ENCODE data around the gene ADO.
"Not testable (repeated sequence)": the region's sequence is repeated elsewhere in the genome, so short reads cannot be mapped to it uniquely, and the experiment has no call there.

ADO gene

DNA sequence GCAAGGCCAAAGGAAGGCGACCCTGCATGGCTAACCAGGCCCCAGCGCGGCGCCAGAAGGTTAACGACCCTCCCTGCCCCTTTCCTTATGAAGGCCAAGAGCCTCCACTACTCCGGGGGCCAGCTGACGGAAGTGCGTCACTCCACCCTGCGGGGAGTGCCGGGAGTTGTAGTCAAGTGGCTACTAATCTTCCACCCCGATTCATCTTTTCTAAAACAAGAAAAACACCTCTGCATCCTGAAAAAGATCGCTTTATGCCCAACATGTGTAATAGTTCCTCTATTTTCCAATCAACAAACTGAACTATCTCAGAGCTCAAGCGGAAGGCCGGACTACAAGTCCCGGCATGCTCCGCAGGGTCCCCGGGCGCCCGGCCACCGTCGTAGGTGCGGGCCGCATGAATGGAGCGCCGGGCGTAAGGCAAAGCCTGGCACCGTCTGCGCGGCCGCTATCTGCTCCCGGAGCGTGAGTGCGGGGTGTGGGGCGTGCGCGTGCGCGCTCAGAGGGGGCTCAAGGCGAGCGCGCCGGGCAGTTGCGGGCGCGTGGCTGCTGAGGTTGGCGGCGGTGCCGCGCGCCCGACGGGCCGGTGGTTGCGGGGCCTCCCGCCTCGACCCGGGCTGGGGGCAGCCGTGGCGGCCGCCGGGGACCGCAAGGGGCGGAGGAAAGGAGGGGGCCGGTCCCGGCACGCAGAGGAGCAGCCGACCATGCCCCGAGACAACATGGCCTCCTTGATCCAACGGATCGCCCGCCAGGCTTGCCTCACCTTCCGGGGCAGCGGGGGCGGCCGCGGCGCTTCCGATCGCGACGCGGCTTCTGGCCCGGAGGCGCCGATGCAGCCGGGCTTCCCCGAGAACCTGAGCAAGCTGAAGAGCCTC lies at the start of gene ADO:
ADO (plus strand) TSS at position 365 of the 875 bp plus-strand sequence; CDS start at position 705, 340 bp downstream.
- H3K4me3 ChIP-seq (ENCODE audit: low read depth, low read length), result peak within 1 kb of the TSS; percentile 87

DNA sequence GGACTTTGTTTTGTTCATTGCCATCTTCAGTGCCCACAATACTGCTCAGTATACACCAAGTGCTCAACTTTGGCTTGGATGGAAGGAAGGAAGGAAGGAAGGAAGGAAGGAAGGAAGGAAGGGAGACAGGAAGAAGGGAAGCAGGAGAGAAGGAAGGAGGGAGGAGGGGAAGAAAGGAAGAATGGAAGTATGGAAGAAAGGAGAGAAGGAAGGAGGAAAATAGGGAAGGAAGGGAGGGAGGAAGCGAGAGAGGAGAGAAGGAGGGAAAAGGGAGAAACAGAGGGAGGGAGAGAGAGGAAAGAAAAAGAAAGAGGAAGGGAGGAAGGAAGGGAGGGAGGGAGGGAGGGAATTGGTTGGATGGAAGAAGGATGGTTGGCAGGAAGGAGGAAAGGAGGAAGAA lies 49.6 kb upstream of the ADO start:
- H3K4me3 ChIP-seq (ENCODE audit: low read depth, low read length), result no peak overlapping the region

DNA sequence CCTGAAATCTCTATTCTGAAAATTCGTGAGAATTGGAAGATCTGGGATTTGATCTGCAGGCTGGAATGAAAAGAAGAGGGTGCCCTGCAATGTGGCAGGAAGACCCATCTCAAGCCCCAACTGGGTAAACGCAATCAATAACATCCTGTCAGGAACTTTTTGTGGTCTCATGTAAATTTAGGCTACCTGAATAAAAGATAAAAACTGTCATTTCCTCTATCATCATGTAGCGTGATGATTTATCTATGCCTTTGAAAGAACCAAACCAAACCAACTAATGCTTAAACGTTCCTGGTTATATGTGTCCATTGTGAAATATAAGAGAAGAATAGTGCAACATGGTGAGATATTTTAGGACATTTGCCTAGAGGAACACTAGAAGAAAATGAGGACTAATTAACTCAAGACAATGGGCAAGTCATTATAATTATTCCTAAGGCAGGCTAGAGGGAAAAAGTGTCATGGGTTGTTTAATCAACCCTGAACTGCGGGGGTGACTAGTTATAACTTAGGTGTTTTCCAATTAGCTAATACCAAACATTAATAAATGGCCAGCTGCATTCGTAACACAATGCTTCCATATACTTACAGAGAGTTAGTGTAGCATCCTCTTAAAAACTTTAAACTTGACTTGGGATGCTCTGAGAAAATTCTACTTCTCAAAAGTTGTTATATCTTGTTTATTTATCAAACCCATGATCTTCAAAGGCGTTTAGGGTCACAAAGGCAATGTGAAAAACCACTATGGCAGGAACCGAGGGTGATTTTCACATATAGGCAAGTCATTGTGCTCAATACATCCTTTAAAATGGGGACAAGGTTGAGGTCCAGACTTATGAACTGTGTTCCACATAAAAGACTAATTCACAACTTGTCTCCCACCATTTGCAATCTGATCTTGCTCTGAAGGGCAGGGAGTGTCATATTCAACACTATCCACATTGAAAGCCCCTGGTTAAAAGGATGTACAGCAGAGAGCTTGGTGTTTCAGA lies 48.6 kb upstream of the ADO start:
- no peak overlapping the region for H3K4me3 ChIP-seq (ENCODE audit: low read depth, low read length)

DNA sequence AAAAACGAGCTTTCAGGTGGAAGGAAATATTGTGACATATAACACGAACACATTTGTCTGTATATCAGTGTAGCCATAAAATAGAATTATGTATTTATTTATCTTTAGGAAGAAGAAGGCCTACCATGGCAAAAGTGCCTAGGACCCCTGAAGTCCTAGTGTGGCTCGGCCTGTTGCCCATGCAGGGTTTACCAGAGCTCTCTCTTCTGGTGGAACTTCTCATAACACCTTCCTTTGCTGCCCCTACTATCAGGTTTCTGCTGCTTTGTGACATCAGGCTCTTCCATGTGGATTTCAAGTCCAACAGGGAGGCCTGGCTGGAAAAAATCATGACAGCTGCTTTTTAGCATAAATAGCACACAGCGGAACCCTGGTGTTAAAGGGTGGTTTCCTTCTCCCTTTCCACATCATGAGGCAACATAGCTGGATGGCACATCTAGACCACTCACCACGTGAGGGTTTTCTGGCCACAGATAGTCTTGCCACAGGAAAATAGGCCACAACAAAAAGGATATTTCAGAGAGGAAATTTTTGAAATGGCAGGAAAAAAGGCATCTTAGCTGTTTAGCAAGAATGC lies 44.8 kb upstream of the ADO start:
- H3K4me3 ChIP-seq (ENCODE audit: low read depth, low read length), result no peak overlapping the region

DNA sequence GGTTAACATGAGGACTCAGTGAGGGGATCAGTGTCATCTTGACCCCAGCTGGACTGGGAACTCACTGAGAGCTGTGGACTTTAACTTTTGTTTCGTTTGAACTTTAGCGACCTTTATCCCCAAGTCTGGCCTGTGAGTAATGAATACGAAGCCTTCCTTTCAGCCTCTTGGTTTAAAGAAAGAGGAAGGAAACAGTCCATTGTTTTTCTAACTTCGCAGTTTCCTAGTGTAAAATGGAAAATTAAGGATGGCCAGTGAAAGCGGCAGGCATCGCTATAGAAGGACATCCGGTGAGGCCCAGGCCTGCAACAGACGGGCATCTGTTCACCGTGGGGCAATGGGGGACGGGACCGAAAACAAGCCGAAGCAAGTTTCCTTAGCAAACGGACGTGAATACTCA lies 44.1 kb upstream of the ADO start:
- no peak overlapping the region for H3K4me3 ChIP-seq (ENCODE audit: low read depth, low read length)

DNA sequence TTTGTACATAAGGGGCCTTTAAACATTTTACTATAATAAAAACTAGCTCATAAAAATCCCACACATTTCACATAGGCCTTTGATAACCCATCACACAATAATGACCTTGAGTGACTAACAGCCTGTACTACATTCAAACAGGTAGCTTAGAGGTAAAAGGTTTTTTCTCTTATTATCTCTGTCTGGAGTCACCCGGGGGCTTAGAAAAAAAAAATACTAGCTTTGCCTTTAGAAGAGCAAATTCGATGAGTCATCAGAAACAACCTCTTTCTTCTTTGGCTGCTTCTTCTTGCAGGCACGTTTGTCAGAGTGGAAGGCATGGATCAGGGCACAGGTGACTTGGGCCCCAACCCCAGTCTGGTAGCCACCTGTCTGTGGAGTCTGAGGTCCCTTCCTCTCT lies 43.4 kb upstream of the ADO start:
- H3K4me3 ChIP-seq (ENCODE audit: low read depth, low read length), result no peak overlapping the region

DNA sequence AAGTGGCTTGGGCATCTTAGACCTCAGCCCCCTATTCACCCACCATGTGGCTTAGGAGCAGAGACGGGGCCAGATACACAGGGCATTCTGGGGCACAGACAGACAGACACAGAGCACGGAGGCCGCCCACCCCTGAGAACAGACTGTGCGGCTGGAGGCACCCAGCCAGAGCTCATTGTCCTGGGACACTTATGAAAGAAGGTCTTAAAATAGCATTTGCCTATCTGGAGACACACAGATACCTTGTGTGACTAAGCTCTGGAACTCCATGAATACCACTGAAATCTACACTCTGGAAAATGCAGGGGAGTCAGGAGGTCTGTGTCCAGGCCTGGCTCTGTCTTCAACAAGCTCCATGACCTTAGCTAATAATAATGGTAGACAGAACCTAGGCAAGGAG lies 41.4 kb upstream of the ADO start:
- H3K4me3 ChIP-seq (ENCODE audit: low read depth, low read length), result no peak overlapping the region

DNA sequence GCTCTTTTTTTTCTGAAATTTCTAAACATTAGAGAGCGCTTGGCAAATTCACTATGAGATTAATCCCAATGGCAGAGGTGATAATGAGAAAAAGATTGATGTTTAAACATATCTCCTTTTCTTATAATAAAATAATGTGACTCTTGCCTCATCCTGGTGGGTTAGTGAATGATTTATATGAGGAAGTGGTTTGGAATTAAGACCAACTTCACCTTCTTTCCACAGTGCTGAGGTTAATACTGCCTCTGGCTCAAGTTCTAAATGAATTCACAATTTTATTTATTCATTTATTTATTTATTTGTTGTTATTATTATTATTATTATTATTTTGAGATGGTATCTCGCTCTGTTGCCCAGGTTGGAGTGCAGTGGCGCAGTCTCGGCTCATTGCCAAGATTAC lies 40.5 kb upstream of the ADO start:
- H3K4me3 ChIP-seq (ENCODE audit: low read depth, low read length), result no peak overlapping the region

DNA sequence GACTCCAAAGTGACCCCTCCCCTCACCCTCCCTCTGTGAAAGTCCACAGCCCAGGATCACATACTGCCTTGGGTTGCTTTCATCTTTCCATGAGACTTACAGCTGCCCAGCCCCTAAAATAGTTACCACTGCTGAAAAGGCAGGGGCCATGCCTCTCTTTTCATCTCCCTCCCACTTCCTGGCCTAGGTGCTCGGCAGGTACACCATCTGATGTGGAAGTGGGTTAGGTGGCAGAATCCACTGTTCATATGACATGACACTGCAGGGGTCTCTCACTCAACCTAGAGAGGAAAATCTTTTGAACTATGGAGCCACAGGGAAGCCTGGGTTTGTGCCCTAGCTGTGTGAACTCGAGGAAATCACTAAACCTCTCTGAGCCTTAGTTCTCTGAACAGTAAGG lies 38.8 kb upstream of the ADO start:
- H3K4me3 ChIP-seq (ENCODE audit: low read depth, low read length), result no peak overlapping the region

DNA sequence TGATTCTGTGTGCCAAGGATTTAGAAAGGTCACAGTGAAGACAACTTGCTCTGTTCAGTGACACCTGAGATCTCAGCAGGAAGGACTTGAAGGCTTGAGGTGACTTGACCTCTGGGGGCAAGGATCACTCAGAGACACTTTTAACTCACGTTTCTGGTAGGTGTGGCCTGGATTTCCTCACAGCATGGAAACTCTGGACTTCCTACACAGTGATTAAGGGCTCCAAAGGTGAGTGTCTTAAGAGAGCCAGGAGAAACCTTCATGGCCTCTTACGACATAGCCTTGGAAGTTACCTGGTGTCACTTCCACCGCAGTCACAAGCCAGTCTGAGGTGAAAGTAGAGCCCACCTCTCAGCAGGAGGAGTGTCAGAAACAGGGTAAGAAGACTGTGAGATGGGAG lies 38.1 kb upstream of the ADO start:
- no peak overlapping the region for H3K4me3 ChIP-seq (ENCODE audit: low read depth, low read length)

DNA sequence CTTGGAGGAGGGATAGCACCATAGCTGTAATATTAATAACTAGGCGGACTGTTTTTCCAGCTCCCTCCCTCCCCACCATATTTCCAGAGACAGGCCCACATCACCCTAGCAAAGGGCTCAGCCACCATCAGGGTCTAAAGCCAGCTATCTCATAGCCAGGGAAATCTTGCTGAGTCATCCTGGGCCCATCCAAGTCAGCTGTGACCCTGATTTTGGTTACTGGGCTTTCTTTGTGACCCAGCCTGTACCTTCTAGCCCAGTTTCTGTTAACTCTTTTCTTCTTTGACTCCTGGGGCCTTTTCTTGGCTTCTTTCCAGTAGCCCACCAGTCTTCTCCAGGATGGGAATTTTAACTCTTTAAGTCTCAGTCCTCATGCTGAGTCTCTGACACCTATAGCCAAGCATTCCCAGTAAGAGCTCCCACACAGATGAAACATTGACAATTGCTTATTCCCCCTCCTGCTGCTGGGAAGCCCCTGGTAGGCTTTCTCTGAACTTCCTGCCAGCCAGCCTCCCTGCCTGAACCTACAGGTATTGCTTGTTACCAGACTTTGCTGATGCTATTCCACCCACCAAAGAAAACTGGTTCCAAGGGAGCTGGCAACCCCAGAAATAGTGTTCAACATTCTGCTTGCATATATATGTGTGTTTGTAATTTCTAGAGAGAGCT lies 34.8 kb upstream of the ADO start:
- no peak overlapping the region for H3K4me3 ChIP-seq (ENCODE audit: low read depth, low read length)

DNA sequence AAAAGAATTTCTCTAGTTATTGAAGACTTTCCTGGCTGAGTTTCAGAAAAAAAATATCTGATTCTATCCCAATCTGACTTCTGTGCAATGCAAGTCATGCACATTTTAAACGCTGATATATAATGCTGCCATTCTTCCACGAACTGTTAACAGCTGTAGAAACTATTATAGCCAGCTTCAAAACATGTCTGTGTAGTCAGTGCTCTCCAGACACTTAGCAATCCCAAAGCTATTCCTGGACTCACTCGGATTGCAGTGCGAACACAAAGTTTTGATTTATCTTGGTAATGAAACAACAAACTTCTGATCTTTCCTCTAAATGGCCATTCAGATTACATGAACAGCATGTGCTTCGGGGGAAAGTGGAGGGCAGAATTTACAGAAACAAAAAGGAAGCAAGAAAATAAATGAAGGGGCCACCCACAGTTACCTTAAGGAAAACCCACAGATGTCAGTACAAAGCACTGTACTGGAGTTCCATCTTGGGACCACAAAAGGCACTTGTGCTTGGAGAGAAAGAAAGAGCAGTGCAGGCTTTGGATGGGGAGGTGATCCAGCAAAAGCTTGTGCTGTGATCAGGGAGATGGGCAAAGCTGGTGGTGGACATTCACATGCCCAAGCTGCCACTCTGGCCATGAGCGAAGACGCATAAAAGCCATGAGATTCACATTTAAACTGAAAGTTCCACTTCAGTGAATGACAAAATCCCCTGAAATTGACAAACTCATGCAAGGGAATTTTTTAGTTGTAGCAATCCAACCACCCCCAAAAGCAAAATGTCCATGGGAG lies 32.1 kb upstream of the ADO start:
- no peak overlapping the region for H3K4me3 ChIP-seq (ENCODE audit: low read depth, low read length)

DNA sequence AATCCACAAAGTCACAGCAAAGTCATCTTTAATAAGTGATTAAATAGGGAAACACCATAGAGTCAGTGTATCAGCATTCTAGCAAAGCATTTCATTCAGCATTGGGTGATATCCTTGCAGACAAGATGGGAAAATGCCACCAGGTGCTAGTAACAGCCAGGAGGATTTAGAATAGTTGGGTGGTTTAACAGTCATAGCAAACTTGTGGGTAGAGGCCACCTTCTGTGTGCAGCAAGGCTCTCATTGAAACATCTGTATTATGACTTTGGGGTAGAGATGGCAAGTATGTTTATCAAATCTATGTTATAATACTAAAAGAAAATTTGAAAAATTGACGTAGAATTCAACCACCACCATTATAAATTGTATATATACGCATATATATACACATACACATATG lies 26.4 kb upstream of the ADO start:
- H3K4me3 ChIP-seq (ENCODE audit: low read depth, low read length), result no peak overlapping the region

DNA sequence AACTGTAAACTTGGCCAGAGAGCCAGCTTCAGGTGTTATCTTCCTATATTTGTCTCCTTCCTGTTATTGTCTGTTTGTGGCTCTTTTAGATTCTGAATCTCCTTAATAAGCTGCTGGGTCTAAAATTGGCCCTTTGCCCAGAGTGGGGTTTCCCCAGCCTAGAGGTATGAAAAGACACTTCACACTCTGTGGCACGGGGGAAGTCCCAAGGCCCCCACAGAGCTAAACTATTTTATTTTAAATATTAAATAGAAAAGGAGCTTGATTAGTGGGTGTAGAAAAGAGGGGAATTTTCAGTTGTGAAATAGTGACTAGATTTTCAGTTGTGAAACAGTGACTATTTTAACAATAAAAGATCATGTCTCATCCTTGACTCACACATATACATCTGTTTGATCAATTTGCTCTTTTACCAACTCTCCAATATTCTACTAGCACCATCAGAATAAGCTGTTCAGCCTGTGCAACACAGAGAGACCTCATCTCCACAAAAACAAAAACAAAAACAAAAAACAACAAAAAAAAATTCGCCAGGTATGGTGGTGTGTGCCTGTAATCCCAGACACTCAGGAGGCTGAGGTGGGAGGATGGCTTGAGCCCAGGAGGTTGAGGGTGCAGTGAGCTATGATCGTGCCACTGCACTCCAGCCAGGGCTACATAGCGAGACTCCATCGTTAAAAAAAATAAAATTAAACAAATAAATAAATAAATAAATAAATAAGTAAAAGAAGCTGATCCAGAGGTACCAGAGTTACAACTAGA lies 24.9 kb upstream of the ADO start:
- H3K4me3 ChIP-seq (ENCODE audit: low read depth, low read length), result no peak overlapping the region

DNA sequence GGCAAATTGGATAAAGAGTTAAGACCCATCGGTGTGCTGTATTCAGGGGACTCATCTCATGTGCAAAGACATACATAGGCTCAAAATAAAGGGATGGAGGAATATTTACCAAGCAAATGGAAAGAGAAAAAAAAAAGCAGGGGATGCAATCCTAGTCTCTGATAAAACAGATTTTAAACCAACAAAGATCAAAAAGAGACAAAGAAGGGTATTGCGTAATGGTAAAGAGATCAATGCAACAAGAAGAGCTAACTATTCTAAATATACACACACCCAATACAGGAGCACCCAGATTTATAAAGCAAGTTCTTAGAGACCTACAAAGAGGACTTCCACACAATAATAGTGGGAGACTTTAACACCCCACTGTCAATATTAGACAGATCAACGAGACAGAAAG lies 20.0 kb upstream of the ADO start:
- not testable (repeated sequence) for H3K4me3 ChIP-seq (ENCODE audit: low read depth, low read length)

DNA sequence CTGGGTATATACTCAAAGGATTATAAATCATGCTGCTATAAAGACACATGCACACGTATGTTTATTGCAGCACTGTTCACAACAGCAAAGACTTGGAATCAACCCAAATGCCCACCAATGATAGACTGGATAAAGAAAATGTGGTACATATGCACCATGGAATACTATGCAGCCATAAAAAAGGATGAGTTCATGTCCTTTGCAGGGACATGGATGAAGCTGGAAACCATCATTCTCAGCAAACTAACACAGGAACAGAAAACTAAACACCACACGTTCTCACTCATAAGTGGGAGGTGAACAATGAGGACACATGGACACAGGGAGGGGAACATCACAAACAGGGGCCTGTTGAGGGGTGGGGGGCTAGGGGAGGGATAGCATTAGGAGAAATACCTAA lies 16.2 kb upstream of the ADO start:
- not testable (repeated sequence) for H3K4me3 ChIP-seq (ENCODE audit: low read depth, low read length)

DNA sequence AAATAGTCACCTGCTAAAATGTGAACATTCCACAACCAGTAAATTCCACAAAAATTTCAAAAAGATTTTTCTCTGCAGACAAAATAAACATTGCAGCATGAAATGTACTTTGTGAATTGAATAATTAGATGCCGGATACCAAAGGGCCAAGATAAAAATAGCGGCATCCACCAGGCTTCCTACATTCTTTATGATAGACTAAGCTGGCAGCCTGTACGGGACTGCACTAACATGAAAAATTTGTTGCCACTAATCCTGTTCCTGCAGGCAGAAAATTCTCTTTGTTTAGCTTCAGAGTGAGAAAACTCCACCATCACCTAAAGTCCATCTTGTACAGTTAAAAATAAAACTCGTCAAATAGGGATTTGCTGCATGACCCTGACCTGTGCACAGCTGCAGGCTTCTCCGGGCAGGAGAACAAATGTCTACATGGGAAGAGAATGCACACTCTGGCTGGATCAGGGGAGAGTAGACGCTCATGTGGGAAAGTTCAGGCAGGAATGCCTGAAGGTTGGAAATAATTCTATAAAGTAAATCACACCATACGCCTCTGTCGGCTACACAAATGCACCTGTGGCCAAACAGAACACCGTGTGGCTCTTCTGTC lies 15.6 kb upstream of the ADO start:
- H3K4me3 ChIP-seq (ENCODE audit: low read depth, low read length), result no peak overlapping the region

DNA sequence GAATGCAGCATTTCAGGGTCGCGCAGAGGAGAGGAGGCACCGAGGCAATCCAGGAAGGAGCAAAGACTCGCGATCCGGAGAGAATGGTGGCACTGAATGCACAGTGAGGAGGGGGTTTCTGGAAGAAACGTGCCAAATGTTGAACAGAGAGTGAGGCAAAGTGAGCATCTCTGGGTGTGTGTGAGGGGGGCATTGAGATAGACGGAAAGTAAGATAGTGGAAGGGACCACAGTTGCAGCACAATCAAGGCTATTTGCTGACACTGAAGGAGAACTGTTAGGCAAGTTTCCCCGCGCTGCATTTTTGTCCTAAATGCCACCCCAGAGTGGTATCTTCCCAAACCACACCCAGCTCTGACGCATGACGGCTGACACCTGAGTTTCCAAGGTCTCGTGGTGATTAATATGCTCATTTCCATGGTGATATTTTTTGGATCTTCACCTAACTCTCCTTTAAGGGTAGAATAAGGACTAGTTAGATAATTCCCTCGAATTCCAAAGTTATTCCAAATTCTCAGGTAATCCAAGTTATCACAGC lies 14.4 kb upstream of the ADO start:
- H3K4me3 ChIP-seq (ENCODE audit: low read depth, low read length), result no peak overlapping the region

DNA sequence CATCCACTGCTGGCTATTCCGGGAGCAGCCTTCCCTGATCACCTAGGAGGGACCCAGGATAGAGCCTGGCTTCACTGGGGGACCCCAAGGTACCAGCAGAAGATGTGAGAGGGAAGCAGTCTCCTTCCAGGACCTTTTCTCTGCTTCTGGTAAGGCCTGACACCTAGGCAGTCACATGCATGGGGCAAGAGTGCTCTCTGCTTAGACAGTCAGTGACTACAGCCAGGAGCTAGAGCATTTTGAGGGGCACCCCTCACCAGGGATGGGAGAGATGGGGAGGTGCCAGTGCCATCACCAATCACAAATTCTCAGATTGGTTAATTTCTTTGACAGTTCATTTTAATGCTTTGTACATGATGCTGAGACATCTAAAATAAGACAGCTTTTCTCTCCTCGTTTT lies 13.9 kb upstream of the ADO start:
- H3K4me3 ChIP-seq (ENCODE audit: low read depth, low read length), result no peak overlapping the region

Data from iPS-11a (cell line).